IPS DF 4.7 (cell line): ENCODE measurements around the gene MYOM3.

Experiments
- DNase-seq: peaks from one replicate; pipeline ENCODE4 v3.0.0-alpha.2; 2013; ENCODE audit warnings: low spot score; ENCODE audit errors: extremely low read depth

MYOM3 gene

DNA sequence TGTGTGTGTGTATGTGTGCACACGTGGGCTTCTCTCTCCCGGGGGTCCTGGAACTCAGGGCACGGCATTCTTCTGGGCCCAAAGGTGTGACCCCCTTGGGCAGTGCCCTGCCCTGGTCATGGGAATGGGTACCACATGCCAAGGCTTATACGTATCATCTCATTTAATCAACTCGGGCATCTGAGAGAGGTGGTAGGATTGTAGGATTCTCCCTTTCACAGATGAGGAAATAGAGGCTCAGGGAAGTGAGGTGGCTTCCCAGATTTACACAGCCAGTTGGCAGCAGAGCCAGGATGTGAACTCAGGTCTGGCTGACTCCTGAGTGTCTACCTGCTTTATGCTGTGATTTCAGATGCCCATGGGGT is 15.2 kb downstream of the MYOM3 start:
- DNase-seq = no peak

DNA sequence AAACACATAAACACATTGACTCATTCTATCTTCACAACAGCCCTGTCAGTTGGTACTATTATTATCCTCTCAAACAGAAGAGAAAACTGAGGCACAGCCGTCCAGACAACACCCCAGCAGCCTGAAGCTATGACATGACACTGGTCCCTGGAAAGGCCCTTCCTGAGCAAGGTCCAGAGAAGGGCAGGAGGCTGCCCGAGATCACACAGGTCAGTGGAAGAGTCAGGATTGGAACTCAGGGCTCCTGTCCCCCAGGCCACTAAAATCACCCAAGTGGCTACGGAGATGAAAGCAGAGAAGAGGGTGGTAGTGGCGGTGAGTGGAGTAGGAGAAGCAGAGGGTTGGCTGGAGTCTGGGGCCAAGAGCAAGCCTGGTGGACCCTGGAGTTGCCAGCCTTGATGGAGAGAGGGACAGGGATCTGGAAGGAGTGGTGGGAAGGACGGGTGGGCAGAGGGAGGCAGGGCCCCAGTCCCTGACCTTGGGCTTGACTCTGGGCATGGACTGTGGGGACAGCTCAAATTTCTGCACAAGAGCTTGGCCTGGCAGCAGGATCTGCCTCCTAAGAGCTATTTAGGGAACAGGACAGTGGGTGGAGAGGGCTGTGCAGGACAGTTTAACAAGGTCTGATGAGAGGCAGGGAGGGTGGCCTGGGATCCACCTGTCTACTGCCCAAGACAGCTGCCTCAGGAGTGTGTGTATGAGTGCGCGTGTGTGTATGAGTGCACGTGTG is 15.8 kb downstream of the MYOM3 start:
- no peak for DNase-seq

DNA sequence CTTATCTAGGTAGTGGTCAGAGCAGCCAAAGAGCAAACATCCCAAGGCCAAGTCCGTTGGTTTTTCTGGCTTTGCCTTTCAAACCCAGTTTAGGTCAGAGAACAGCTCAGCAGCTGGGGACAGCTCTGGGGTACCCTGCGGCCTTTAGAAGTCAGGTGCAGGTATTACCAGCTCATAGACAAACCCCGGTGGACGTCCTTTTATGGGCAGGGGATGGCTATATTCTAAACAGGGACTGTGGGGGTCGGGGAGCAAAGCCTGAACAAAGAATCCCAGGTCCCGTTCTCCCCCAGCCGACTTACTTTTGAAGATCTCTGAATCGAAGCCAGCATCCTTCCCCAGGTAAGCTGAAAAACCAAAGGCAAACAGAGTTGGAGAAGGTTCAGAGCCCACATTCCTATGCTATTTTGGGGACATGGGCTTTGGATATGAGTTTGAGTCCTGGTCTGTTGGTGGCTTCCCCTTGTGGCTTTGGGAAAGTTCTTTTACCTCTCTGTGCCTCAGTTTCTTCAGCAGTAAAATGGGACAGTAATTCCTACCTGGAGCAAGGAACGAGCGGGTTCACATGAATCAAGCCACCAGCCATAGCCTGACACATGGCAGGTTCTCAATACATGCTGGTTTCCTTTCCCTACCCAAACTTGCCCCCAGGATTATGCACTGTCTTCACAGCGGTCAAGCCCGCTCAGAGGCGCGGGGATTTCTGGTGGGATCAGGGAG is 16.6 kb downstream of the MYOM3 start:
- no peak for DNase-seq

GRCh38 chr1:24094554-24094953 is 17.4 kb downstream of the MYOM3 start:
- DNase-seq = no peak

GRCh38 chr1:24093732-24094131 is 18.2 kb downstream of the MYOM3 start:
- no peak for DNase-seq

GRCh38 chr1:24092979-24093378 is 19.0 kb downstream of the MYOM3 start:
- no peak for DNase-seq

GRCh38 chr1:24091971-24092482 is 19.9 kb downstream of the MYOM3 start:
- no peak for DNase-seq

DNA sequence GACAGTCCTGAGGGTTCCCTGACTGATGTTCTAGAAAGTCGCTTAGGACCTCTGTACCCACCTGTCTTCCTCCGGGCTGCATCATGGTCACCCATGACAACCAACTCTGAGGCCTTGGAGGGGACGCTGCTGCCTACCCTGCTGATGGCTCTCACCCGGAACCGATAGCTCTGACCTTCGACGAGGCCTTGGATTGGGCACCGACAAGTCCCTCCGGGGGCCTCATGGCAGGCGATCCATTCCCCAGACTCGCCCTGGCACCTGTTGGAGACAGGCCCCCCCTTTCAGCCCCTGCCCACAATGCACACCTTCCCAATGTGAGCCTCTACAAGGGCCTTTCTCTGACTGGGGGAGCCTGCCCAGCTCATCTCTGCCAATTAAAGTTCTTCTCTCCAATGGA is 21.2 kb downstream of the MYOM3 start:
- DNase-seq = no peak

- no peak for DNase-seq
Observed at GRCh38 chr1:24089743-24090555, 22.0 kb downstream of the MYOM3 start.

DNA sequence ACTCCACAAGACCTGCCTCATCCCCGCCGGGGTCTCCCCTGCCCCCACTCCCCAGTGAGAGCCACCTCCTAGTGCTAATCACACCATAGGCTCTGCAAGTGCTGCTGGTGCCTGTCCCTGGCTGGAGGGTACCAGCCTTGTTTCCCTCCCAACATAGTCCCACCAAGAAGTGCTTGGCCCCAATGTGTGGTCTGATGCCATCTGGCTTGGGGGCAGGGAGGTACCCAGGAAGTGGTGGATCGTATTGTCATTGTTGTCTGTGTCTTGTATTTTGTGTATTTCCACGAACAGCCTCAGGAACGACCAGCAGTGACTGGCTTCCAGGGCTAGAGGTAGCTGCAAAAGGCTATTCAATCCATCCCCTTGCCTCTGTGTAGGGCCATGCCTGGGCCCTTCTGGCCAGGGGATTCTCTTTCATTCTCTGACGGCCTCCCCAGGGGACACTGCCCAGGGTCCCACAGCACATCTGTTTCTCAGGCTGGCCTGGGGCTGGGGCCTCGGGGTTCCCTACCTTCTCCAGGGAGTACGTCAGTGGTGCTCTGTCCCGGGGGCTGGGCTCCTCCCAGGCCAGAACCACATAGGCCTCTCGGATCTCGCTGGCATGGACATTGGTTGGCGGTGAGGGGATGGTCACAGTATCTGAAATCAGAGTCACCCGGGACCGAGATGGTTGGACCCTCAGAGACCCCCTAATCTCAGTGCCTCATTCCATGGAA is 22.8 kb downstream of the MYOM3 start:
- no peak for DNase-seq

GRCh38 chr1:24086466-24086865 is 25.5 kb downstream of the MYOM3 start:
- no peak for DNase-seq

- no peak for DNase-seq
Observed at GRCh38 chr1:24085546-24085945, 26.4 kb downstream of the MYOM3 start.

- no peak for DNase-seq
Observed at GRCh38 chr1:24085007-24085406, 26.9 kb downstream of the MYOM3 start.

DNA sequence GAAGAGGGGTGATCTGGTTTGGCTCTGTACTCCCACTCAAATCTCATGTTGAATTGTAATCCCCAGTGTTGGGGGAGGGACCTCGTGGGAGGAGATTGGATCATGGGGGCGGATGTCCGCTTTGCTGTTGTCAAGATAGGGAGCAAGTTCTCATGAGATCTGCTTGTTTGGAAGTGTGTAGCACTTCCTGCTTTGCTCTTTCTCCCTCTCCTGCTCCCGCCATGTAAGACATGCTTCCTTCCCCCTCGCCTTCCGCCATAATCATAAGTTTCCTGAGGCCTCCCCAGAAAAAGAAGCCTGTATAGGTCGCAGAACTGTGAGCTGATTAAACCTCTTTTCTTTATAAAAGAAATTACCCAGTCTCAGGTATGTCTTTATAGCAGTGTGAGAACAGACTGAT is 27.9 kb downstream of the MYOM3 start:
- DNase-seq = no peak

DNA sequence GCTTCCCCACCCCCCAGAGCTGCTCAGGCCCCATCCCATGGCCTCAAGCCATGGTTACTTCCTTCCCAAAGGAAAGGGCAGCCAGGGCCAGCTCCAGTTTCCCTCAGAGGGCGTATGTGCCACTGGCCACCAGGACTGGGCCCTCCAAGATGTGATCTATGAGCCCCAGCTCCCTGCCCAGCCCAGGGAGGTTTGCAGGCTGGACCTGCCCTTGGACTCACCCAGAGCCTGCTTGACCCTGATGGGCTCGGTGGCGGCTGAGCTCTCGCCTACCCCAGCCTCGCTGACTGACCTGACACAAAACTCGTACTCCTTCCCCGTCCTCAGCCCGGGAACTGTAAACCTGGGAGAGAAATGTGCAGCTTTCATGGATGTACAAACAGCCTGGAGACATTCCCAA is 29.6 kb downstream of the MYOM3 start:
- no peak for DNase-seq

- DNase-seq = no peak
Observed at GRCh38 chr1:24081190-24081589, 30.7 kb downstream of the MYOM3 start.

DNA sequence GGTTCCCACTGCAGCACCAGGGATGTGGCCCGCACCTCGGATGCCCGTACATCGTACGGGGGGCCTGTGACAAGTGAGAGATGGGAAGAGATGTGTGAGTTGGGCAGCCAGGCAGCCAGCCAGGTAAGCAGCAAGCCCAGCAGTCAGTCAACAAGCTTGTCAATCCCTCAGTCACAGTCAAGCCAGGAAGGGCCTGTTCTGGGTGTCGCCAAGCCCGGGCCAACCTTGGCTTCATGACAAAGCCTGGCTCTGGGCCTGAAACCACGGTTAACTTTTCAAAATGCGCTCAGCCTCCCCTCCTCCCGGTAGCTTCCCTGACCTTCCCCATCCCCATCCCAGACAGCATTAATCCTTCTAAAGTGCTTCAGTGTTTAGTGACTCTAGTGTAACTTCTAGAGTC is 31.8 kb downstream of the MYOM3 start:
- no peak for DNase-seq

- no peak for DNase-seq
Observed at GRCh38 chr1:24077278-24077978, 34.5 kb downstream of the MYOM3 start.

- no peak for DNase-seq
Observed at GRCh38 chr1:24075946-24076345, 36.0 kb downstream of the MYOM3 start.

- DNase-seq = no peak
Observed at GRCh38 chr1:24075590-24075854, 36.4 kb downstream of the MYOM3 start.
